SK-N-MC (cell line): ENCODE data around the gene TACSTD2.

Experiments used
- EZH2 ChIP-seq: fragments of 200-600 bp; sonication (generic); IDR thresholded peaks from one replicate; pipeline ENCODE4 v1.6.1; 2017; ENCODE audit warnings: antibody characterized with exemption
- FOXP2 ChIP-seq: optimal IDR thresholded peaks from 2 replicates; pipeline ENCODE3; 2011; ENCODE audit warnings: mild to moderate bottlenecking, moderate library complexity; ENCODE audit not compliant: insufficient read depth; ENCODE audit errors: extremely low read length, control extremely low read depth
- POLR2AphosphoS5 ChIP-seq: IDR thresholded peaks from 2 replicates; pipeline ENCODE4 v1.6.1; 2012; ENCODE audit warnings: mild to moderate bottlenecking, low read depth, low read length, borderline replicate concordance

DNA sequence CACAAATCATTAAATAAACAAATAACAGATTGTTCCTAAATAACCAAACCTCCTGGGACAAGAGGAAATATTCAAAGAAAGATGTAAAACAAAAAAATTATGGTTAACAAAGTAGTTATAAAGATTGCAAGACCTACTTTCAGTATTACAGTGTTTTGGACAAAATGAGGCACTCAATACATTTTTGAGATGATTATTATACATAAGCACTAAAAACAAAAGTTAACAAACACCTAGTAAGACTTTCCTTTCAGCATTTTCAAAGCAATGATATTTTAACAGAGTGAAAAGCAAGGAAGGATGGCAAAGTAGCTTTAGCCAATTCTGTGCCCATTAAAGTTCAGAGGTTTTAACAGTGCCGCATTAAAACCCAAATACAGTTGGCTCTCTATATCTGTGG lies 47.8 kb downstream of the TACSTD2 start:
- TF ChIP-seq POLR2AphosphoS5 (no peak), EZH2 (no peak), FOXP2 (no peak)
